Activated T-helper 1 cell treated with anti-CD3 and anti-CD28 coated beads, Interleukin-12 subunit alpha, Interleukin-12 subunit beta, Interleukin-2, Interleukin-4 antibody, amounts not matched to agents 30 ng/mL and 10 ng/mL and 1 ng/mL, durations not matched to agents 14 hours and 24 hours and 36 hours (primary cell): ENCODE measurements around the gene TRIM64C. TPM values are rescaled to one million over a fixed set of nuclear protein-coding genes. Genes with fewer than 3 reads are reported as not detected.
"Not testable (repeated sequence)": the region's sequence is repeated elsewhere in the genome, so short reads cannot be mapped to it uniquely, and the experiment has no call there.

ENCODE experiments used
- DNase-seq: peaks from one replicate; pipeline ENCODE4 v3.0.0; 2021; ENCODE audit warnings: low spot score
- H3K27ac Mint-ChIP-seq: one replicate; pipeline ENCODE4 v1.8.0; 2021; ENCODE audit warnings: mild to moderate bottlenecking, mixed read lengths
- H3K27me3 Mint-ChIP-seq: one replicate; pipeline ENCODE4 v1.8.0; 2022; ENCODE audit warnings: mild to moderate bottlenecking, moderate library complexity, mixed read lengths; ENCODE audit not compliant: insufficient read depth
- H3K36me3 Mint-ChIP-seq: one replicate; pipeline ENCODE4 v1.8.0; 2021; ENCODE audit warnings: low read depth, mixed read lengths
- H3K4me1 Mint-ChIP-seq: one replicate; pipeline ENCODE4 v1.8.0; 2021; ENCODE audit warnings: low read depth, mixed read lengths
- H3K4me3 Mint-ChIP-seq: one replicate; pipeline ENCODE4 v1.8.0; 2021; ENCODE audit warnings: mild to moderate bottlenecking, moderate library complexity, mixed read lengths
- H3K9me3 Mint-ChIP-seq: one replicate; pipeline ENCODE4 v1.8.0; 2021; ENCODE audit warnings: mixed read lengths
- intact Hi-C: fragments of 100-400 bp; cut with micrococcal nuclease; formaldehyde crosslinking; loops from one replicate; pipeline ENCODE4 v1.15.1; 2024
- total RNA-seq: library from RNA; stranded (reverse); gene quantifications from 2 replicates; pipeline ENCODE4 v1.2.3, GENCODE V29; 2022

Gene TRIM64C
- total RNA-seq: not detected in 2 replicates

GRCh38 chr11:49059012-49059411 is at the start of gene TRIM64C:
TSS of gene TRIM64C (minus strand) at chr11:49059112. CDS start at chr11:49059112, 0 bp downstream.
- DNase-seq, H3K4me3 Mint-ChIP-seq, H3K36me3 Mint-ChIP-seq, H3K27ac Mint-ChIP-seq, H3K27me3 Mint-ChIP-seq, H3K9me3 Mint-ChIP-seq, H3K4me1 Mint-ChIP-seq, intact Hi-C loops: not testable (repeated sequence)

DNA sequence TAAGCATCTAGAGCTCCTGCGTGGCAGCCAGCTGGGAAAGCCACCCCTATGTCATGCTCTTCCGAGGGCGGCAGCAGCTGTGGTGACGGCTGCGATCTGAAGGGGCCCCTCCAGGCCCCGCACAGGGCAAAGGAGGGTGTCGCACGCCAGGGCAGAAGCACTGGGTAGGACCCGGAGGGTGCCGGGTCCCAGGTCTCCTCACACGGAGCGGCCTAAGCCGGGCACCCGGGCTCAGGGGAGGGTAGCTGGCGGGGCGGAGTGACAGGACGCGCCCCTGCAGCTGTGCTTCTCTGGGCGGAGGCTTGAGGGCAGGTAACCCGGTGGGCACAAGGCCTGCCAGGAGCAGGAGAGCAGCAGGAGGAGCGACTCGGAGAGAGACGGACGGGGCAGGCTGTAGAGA is 43.4 kb upstream of the TRIM64C start:
- H3K9me3 Mint-ChIP-seq, H3K27me3 Mint-ChIP-seq, DNase-seq, intact Hi-C loops, H3K4me1 Mint-ChIP-seq, H3K36me3 Mint-ChIP-seq, H3K4me3 Mint-ChIP-seq, H3K27ac Mint-ChIP-seq: not testable (repeated sequence)

DNA sequence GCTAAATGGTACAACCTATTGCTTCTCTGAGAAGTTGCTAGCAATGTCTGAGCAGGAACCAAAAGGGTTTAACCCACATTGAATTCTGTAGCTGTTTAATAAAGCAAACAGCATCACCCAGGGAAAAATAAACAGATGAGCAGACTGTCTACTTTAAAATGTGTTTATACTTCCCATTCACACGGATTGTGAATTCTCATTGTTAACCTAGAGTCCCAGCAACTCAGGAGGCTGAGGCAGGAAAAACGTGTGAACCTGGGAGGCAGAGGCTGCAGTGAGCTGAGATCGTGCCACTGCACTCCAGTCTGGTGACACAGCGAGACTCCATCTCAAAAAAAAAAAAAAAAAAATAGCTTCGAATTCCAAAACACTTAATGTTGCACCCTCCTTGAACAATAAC is 11.0 kb upstream of the TRIM64C start:
- H3K36me3 Mint-ChIP-seq, H3K4me3 Mint-ChIP-seq, H3K4me1 Mint-ChIP-seq, H3K27ac Mint-ChIP-seq, intact Hi-C loops, DNase-seq, H3K9me3 Mint-ChIP-seq, H3K27me3 Mint-ChIP-seq: not testable (repeated sequence)

DNA sequence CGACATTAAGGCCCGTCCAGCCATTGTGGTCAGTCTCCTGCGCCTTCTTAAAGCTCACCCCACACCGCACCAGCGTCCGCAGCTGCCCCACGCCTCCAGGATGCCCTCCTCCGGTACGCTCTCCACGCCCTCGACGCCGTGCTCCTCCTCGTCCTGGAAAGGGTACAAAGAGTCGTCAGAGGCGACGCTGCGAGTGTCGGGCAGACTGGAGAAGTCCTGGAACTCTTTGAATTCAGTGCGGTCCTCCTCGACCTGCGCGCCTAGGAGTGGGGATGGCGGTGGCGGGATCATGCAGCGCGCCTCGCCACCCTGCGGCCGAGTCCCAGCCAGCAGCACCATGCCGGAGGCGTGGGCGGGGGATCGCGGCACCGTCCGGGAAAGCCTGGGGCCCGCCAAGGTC is 9.1 kb downstream of the TRIM64C start:
- H3K4me1 Mint-ChIP-seq, intact Hi-C loops, H3K27ac Mint-ChIP-seq, DNase-seq, H3K27me3 Mint-ChIP-seq, H3K4me3 Mint-ChIP-seq, H3K36me3 Mint-ChIP-seq, H3K9me3 Mint-ChIP-seq: not testable (repeated sequence)

GRCh38 chr11:49048229-49048628 is 10.7 kb downstream of the TRIM64C start:
- H3K9me3 Mint-ChIP-seq: peaks cover 12% of the 10 kb centered on the region
- intact Hi-C loops, H3K4me3 Mint-ChIP-seq, H3K27ac Mint-ChIP-seq, H3K36me3 Mint-ChIP-seq, DNase-seq, H3K4me1 Mint-ChIP-seq, H3K27me3 Mint-ChIP-seq: not testable (repeated sequence)

- H3K4me3 Mint-ChIP-seq, H3K36me3 Mint-ChIP-seq, intact Hi-C loops, DNase-seq, H3K4me1 Mint-ChIP-seq, H3K27ac Mint-ChIP-seq, H3K9me3 Mint-ChIP-seq, H3K27me3 Mint-ChIP-seq: not testable (repeated sequence)
Observed at GRCh38 chr11:49028523-49028922, 30.4 kb downstream of the TRIM64C start, which contains the start of gene TRIM49B. TSS of gene TRIM49B (plus strand) at chr11:49028823. CDS start at chr11:49031600, 2,777 bp downstream.

Other genes with a start within 250 kb of the TRIM64C start
- gene TRIM51G, start 75.2 kb downstream of the TRIM64C start, total RNA-seq: not detected in 2 replicates
- not detected in 2 replicates for gene TRIM49B, start 30.3 kb downstream of the TRIM64C start, total RNA-seq
- not detected in 2 replicates for gene FOLH1, start 149.5 kb upstream of the TRIM64C start, total RNA-seq